Measurements from ENCODE around the gene GADD45A.

The GADD45A gene

GRCh38 chr1:67690018-67690363 lies 5.0 kb downstream of the GADD45A start:
- no peak for DNase-seq

GRCh38 chr1:67690411-67690810 lies 5.4 kb downstream of the GADD45A start:
- no peak for DNase-seq

GRCh38 chr1:67691712-67692111 lies 6.7 kb downstream of the GADD45A start:
- DNase-seq: no peak

- DNase-seq: no peak
Observed at GRCh38 chr1:67695963-67696362, 11.0 kb downstream of the GADD45A start.

GRCh38 chr1:67696708-67697107 lies 11.7 kb downstream of the GADD45A start:
- no peak for DNase-seq

- no peak for DNase-seq
Observed at GRCh38 chr1:67700220-67700619, 15.2 kb downstream of the GADD45A start.

GRCh38 chr1:67700692-67701410 lies 15.8 kb downstream of the GADD45A start:
- no peak for DNase-seq

- DNase-seq: no peak
Observed at GRCh38 chr1:67701876-67702275, 16.9 kb downstream of the GADD45A start.

GRCh38 chr1:67704351-67704750 lies 19.4 kb downstream of the GADD45A start:
- no peak for DNase-seq

GRCh38 chr1:67705735-67706453 lies 20.9 kb downstream of the GADD45A start:
- DNase-seq: no peak

- DNase-seq: no peak
Observed at GRCh38 chr1:67708606-67709005, 23.6 kb downstream of the GADD45A start.

- no peak for DNase-seq
Observed at GRCh38 chr1:67710417-67710816, 25.4 kb downstream of the GADD45A start.

GRCh38 chr1:67711158-67711854 lies 26.3 kb downstream of the GADD45A start:
- DNase-seq: no peak

- no peak for DNase-seq
Observed at GRCh38 chr1:67711855-67712212, 26.8 kb downstream of the GADD45A start.

GRCh38 chr1:67713057-67713846 lies 28.3 kb downstream of the GADD45A start:
- DNase-seq: peak in 1 of 2 experiments; percentile 18

- no peak for DNase-seq
Observed at GRCh38 chr1:67715819-67716218, 30.8 kb downstream of the GADD45A start.

GRCh38 chr1:67716800-67717199 lies 31.8 kb downstream of the GADD45A start:
- DNase-seq: no peak

- no peak for DNase-seq
Observed at GRCh38 chr1:67717876-67718275, 32.9 kb downstream of the GADD45A start.

- no peak for DNase-seq
Observed at GRCh38 chr1:67719329-67720196, 34.6 kb downstream of the GADD45A start.

- no peak for DNase-seq
Observed at GRCh38 chr1:67721112-67721511, 36.1 kb downstream of the GADD45A start.

- no peak for DNase-seq
Observed at GRCh38 chr1:67721650-67722291, 36.8 kb downstream of the GADD45A start.

Data from NCI-H524 (cell line).